GM18868 (cell line): ENCODE data around the gene CRNN.

ENCODE experiments used
- ATAC-seq: cut with Tn5 transposase; IDR thresholded peaks from one replicate; pipeline ENCODE4 v1.9.1; 2021; ENCODE audit warnings: mild to moderate bottlenecking, moderate library complexity; ENCODE audit not compliant: unreplicated experiment

The CRNN gene

GRCh38 chr1:152426731-152427130 is 12.7 kb upstream of the CRNN start:
- ATAC-seq: no peak

- ATAC-seq: no peak
These were observed 5.9 kb upstream of the CRNN start for GRCh38 chr1:152419917-152420316.

- no peak for ATAC-seq
These were observed 1.6 kb upstream of the CRNN start for GRCh38 chr1:152415454-152416227.

- no peak for ATAC-seq
These were observed 1.3 kb downstream of the CRNN start for GRCh38 chr1:152412756-152413155.

- no peak for ATAC-seq
These were observed 2.9 kb downstream of the CRNN start for GRCh38 chr1:152411134-152411533.

GRCh38 chr1:152410599-152410998 is 3.5 kb downstream of the CRNN start:
- no peak for ATAC-seq

GRCh38 chr1:152410028-152410427 is 4.0 kb downstream of the CRNN start:
- ATAC-seq: no peak

- no peak for ATAC-seq
These were observed 5.4 kb downstream of the CRNN start for GRCh38 chr1:152408664-152409063.

GRCh38 chr1:152398812-152399698 is 15.0 kb downstream of the CRNN start:
- ATAC-seq: no peak

- ATAC-seq: no peak
These were observed 16.6 kb downstream of the CRNN start for GRCh38 chr1:152397474-152397873.

- no peak for ATAC-seq
These were observed 19.9 kb downstream of the CRNN start for GRCh38 chr1:152394151-152394550.

- ATAC-seq: no peak
These were observed 21.2 kb downstream of the CRNN start for GRCh38 chr1:152392909-152393308.

- ATAC-seq: no peak
These were observed 25.2 kb downstream of the CRNN start for GRCh38 chr1:152388889-152389288.

GRCh38 chr1:152386940-152387339 is 27.1 kb downstream of the CRNN start:
- ATAC-seq: no peak

- ATAC-seq: no peak
These were observed 33.1 kb downstream of the CRNN start for GRCh38 chr1:152380932-152381331.

- ATAC-seq: no peak
These were observed 39.6 kb downstream of the CRNN start for GRCh38 chr1:152374451-152374850.

- no peak for ATAC-seq
These were observed 41.4 kb downstream of the CRNN start for GRCh38 chr1:152372672-152373071.

GRCh38 chr1:152367436-152367835 is 46.6 kb downstream of the CRNN start:
- no peak for ATAC-seq

- ATAC-seq: no peak
These were observed 54.2 kb downstream of the CRNN start, which contains the start of gene FLG2 for GRCh38 chr1:152359906-152360305. FLG2 (minus strand) TSS chr1:152360006; CDS start chr1:152358884, 1,122 bp downstream.
